Neural cell (in vitro differentiated cells): Measurements from ENCODE around the gene COL19A1.
"Not testable (repeated sequence)": the region's sequence is repeated elsewhere in the genome, so short reads cannot be mapped to it uniquely, and the experiment has no call there.

Experiments used
- EP300 ChIP-seq: fragments of 450-650 bp; conservative IDR thresholded peaks from 2 replicates; pipeline ENCODE4 v1.6.1; 2014; ENCODE audit warnings: antibody characterized with exemption, mild to moderate bottlenecking, moderate library complexity; ENCODE audit not compliant: poor library complexity, severe bottlenecking
- EZH2 ChIP-seq: fragments of 200-600, 300-800 bp; shearing (Covaris generic), sonication (generic); IDR thresholded peaks from 2 replicates; pipeline ENCODE4 v1.6.1; 2014; ENCODE audit warnings: antibody characterized with exemption, low read length, borderline replicate concordance, mild to moderate bottlenecking; ENCODE audit not compliant: insufficient read depth, poor library complexity, severe bottlenecking
- POLR2AphosphoS5 ChIP-seq: IDR thresholded peaks from 2 replicates; pipeline ENCODE4 v1.6.1; 2012
- REST ChIP-seq: IDR thresholded peaks from 2 replicates; pipeline ENCODE4 v1.6.1; 2012; ENCODE audit warnings: borderline replicate concordance
- TF ChIP-seq, protein P1 (sequence below): fragments of 450-650 bp; IDR thresholded peaks from 2 replicates; pipeline ENCODE4 v1.5.1; 2014; ENCODE audit warnings: antibody characterized with exemption, mild to moderate bottlenecking, moderate library complexity; ENCODE audit not compliant: poor library complexity, severe bottlenecking

DNA sequence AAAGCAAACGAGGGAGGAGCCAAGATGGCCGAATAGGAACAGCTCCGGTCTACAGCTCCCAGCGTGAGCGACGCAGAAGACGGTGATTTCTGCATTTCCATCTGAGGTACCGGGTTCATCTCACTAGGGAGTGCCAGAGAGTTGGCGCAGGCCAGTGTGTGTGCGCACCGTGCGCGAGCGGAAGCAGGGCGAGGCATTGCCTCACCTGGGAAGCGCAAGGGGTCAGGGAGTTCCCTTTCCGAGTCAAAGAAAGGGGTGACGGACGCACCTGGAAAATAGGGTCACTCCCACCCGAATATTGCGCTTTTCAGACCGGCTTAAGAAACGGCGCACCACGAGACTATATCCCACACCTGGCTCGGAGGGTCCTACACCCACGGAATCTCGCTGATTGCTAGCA is 144.0 kb downstream of the COL19A1 start:
- TF ChIP-seq, protein P1, sequence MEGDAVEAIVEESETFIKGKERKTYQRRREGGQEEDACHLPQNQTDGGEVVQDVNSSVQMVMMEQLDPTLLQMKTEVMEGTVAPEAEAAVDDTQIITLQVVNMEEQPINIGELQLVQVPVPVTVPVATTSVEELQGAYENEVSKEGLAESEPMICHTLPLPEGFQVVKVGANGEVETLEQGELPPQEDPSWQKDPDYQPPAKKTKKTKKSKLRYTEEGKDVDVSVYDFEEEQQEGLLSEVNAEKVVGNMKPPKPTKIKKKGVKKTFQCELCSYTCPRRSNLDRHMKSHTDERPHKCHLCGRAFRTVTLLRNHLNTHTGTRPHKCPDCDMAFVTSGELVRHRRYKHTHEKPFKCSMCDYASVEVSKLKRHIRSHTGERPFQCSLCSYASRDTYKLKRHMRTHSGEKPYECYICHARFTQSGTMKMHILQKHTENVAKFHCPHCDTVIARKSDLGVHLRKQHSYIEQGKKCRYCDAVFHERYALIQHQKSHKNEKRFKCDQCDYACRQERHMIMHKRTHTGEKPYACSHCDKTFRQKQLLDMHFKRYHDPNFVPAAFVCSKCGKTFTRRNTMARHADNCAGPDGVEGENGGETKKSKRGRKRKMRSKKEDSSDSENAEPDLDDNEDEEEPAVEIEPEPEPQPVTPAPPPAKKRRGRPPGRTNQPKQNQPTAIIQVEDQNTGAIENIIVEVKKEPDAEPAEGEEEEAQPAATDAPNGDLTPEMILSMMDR: not testable (repeated sequence)
- not testable (repeated sequence) for TF ChIP-seq REST, EZH2, POLR2AphosphoS5, EP300
